ENCODE measurements around the gene RITA1.

Gene RITA1

DNA sequence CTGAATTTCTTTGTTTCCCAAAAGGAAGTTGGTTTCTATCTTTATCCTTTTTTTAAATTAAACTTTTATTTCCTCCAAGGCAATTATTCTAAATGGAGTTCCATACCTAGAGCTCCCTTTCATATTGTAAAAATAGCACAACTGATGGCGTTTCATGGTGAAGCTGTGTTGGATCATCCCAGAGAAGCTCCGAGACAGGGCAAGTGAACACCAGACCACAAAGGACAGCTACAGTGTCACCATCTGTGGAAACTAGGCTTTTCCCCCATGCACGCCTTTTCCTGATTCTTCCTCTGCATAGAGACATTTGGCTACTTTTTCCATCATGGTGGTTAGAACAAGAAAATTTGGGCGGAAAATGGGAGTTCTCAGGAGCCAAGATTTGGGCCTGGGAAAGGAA, 48.4 kb downstream of the RITA1 start:
- TF ChIP-seq, protein P1, sequence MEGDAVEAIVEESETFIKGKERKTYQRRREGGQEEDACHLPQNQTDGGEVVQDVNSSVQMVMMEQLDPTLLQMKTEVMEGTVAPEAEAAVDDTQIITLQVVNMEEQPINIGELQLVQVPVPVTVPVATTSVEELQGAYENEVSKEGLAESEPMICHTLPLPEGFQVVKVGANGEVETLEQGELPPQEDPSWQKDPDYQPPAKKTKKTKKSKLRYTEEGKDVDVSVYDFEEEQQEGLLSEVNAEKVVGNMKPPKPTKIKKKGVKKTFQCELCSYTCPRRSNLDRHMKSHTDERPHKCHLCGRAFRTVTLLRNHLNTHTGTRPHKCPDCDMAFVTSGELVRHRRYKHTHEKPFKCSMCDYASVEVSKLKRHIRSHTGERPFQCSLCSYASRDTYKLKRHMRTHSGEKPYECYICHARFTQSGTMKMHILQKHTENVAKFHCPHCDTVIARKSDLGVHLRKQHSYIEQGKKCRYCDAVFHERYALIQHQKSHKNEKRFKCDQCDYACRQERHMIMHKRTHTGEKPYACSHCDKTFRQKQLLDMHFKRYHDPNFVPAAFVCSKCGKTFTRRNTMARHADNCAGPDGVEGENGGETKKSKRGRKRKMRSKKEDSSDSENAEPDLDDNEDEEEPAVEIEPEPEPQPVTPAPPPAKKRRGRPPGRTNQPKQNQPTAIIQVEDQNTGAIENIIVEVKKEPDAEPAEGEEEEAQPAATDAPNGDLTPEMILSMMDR (IDR thresholded peaks at IDR 0.05), result no peak

DNA sequence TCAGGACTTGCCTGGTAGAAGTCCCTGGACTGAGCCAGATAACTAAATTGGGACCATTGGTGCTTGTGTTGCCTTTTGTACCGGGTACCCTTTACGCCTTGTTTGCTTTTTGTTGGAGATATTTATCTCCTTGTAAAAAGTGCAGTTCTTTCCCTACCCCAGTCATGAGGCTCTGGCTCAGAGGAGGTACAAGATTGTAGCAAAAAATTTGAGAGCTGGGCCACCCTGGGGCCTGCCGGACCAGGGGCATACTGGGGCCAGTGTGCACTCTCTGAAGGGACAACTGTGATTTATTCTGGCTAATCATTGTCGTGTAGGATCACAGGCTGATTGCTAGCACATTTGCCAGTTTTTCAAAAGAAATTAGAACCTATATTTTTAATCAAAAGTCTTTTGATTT, 49.0 kb downstream of the RITA1 start:
- TF ChIP-seq, protein P1 (IDR thresholded peaks at IDR 0.05), result no peak

DNA sequence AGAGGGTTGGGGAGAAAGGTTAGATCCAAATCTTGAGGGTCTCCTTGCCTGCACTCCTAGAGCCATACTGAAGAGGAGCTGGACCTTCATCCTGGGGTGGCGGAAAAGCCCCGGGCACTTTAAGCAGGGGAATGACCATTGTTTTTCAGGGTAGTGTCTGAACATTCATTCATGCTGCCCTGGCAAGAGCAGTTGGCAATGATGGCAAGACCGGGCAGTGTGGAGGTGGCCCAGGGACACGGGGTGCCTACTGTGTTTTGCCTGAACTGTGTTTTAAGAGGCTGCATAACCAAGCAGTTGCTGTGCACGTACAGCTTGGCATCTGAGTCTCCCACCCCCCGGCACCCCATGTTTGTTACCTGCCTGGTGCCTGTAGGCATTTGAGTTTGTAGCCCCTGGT, 50.5 kb downstream of the RITA1 start:
- TF ChIP-seq, protein P1 (IDR thresholded peaks at IDR 0.05), result no peak

DNA sequence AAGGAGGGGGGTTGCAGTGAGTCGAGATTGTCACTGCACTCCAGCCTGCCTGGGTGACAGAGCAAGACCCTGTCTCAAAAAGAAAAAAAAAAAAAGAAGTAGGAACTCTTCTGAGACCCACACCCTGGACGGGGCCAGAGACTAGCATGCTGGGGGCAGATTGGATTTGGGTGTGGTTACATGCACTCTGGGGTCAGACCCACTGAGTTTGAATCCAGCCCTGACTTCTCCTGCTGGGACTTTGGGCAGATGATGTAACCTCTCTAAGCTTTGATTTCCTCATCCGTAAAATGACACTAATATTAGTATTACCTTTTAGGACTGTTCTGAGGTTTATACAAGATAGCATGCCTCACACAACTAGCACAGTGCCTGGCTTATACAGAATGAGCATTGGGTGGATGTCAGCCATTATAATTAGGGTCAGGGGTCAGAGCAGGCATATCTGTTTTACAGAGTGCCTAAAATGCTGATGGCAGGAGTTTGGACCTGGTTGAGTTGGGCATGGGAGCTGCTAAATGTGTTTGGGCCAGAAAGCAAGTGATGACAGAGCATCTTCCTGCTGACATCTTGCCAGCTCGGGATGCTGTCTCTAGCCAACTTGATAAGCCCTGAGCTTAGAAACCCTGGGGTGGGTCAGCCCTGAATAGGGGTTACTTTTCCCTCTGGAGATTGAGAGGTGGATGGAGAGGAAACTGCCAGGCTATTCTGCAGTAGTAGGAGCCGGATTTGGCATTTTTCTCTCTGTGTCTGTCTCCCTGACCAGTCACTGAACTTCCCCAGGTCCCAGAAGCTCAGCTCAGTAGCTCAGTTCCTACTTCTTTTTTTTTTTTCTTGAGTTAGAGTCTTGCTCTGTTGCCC, 51.2 kb downstream of the RITA1 start:
- TF ChIP-seq, protein P1 (IDR thresholded peaks at IDR 0.05), result no peak

DNA sequence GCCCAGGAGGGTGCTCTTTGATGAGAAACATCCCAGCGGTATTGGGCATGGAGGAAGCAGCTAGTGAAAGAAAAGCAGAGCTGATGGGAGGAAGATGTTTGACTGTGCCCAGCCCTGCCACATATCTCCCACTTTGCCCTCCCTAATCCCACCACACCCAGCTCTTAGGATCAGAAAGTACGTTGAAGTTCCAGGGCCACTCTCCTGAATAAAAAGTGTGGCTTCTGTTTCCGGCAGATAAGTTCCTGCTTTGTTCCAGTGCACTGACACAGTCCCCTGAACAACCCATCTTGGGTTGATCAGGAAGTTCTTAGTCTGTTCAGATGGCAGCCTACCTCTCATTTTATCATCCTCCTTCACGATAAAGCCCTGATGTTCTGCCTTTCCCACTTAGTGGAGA, 52.2 kb downstream of the RITA1 start:
- TF ChIP-seq, protein P1 (IDR thresholded peaks at IDR 0.05), result no peak

DNA sequence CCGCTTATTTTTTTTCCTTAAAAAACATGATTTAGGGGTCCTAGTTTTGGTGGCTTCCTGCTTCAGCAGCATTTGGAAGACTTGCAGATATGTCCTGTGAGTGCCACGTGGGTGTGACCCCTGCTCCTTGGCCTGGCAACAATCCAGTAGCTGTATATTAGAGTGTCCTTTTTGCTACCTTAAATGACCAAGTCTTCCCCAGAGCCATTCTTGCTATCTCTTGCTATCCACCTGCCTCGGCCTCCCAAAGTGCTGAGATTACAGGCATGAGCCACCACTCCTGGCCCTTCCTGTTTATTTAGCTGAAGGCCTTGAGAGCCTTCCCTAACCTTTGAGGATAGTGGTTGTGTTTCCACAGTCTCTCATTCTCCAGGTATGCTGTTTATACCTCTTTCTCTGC, 52.8 kb downstream of the RITA1 start:
- TF ChIP-seq, protein P1 (IDR thresholded peaks at IDR 0.05), result no peak

DNA sequence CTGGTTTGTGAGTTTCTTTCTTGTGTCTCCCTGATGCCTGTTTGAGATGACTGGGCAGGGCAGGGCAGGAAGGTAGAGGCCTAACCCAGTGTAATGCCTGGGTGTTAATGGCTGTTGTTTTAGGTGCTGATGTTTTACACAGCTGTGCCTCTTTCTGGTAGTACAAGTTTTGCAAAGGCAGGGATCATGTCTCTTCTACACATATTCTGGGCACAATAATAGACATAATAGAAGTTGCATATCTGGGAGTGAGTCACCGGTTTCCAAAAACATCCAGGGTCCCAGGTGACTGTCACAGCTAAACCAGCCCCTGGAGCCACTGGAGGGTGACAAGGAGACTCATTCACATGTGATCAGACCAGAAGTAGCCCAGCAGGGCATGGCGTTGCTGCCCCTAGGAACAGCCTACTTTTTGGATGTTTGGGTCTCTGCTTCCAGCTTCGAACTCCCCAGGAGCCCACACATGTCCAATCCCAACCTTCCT, 53.8 kb downstream of the RITA1 start:
- TF ChIP-seq, protein P1 (IDR thresholded peaks at IDR 0.05), result no peak
